Mucosa of descending colon (tissue), 3 donors: Measurements from ENCODE around the gene ERC1. TPM values are rescaled to one million over a fixed set of nuclear protein-coding genes. Genes with fewer than 3 reads are reported as not detected.

Experiments
- ATAC-seq: fragments of 200-7000 bp; cut with Tn5 transposase; one replicate; pipeline ENCODE4 v1.9.1; 2020; ENCODE audit warnings: mild to moderate bottlenecking, moderate library complexity
- DNase-seq, 3 donors: peaks; one replicate each; pipeline ENCODE4 v3.0.0-alpha.2; 2020
- H3K36me3 ChIP-seq: fragments of 200-600 bp; one replicate; pipeline ENCODE4 v1.8.0; 2021; ENCODE audit warnings: low read depth, mild to moderate bottlenecking
- H3K4me1 ChIP-seq: fragments of 200-600 bp; one replicate; pipeline ENCODE4 v1.8.0; 2021; ENCODE audit warnings: low read depth, mild to moderate bottlenecking
- H3K4me3 ChIP-seq: fragments of 200-600 bp; one replicate; pipeline ENCODE4 v1.8.0; 2021; ENCODE audit warnings: mild to moderate bottlenecking
- H3K9me3 ChIP-seq: fragments of 200-600 bp; one replicate; pipeline ENCODE4 v1.8.0; 2021; ENCODE audit warnings: mild to moderate bottlenecking
- CTCF ChIP-seq: fragments of 200-600 bp; IDR thresholded peaks from one replicate; pipeline ENCODE4 v1.8.0; 2022; ENCODE audit warnings: antibody characterized with exemption, mild to moderate bottlenecking
- intact Hi-C, 2 donors: fragments of 100-400 bp; cut with DNase I in 1 of 2; cut with micrococcal nuclease in 1 of 2; formaldehyde crosslinking; loops; one replicate each; pipeline versions ENCODE4 v1.11.0 to v1.11.1; 2022; cut with DNase I, micrococcal nuclease
- total RNA-seq, 3 donors: library from RNA; stranded (reverse); fragmentation: NEBNext Ultra II Directional in 2 of 3; extraction: Animal tissue kit (Norgen Biotek cat#: 25700) in 2 of 3; gene quantifications; one replicate each; pipeline versions ENCODE4 v1.2.1 to v1.2.4, GENCODE V29; 2021 to 2023
- donor health status: DM: no; HTN: no; CAD: no; lungs with moderate emphysema.
- donor health status: DM: no; HTN: no; CAD: no.
- donor health status: DM: no; HTN: yes; CAD: no.

The ERC1 gene
- total RNA-seq, 3 donors from 2014 or later: 42.6 to 76.3 (median 49.6) TPM

GRCh38 chr12:1001507-1001906 lies 10.5 kb downstream of the ERC1 start:
- Histone ChIP-seq H3K4me1 (no peaks in the 10 kb centered on the region), H3K36me3 (no peaks in the 10 kb centered on the region), H3K4me3 (no peak overlapping the region), H3K9me3 (no peaks in the 10 kb centered on the region)
- intact Hi-C loops: no loop called here
- ATAC-seq: no peak
- TF ChIP-seq CTCF: no peak
- DNase-seq: no peak

GRCh38 chr12:1003600-1004271 lies 12.7 kb downstream of the ERC1 start:
- TF ChIP-seq CTCF: no peak
- Histone ChIP-seq H3K9me3 (no peaks in the 10 kb centered on the region), H3K36me3 (no peaks in the 10 kb centered on the region), H3K4me1 (no peaks in the 10 kb centered on the region), H3K4me3 (no peak overlapping the region)
- no peak for DNase-seq
- no peak for ATAC-seq
- intact Hi-C loops: no loop called here

GRCh38 chr12:1006255-1006654 lies 15.2 kb downstream of the ERC1 start:
- H3K4me3 ChIP-seq: no peak overlapping the region
- H3K9me3 ChIP-seq: no peaks in the 10 kb centered on the region
- ATAC-seq: no peak

GRCh38 chr12:1007276-1007675 lies 16.3 kb downstream of the ERC1 start:
- no peak for ATAC-seq
- intact Hi-C loops: no loop called here
- DNase-seq: no peak
- Histone ChIP-seq H3K9me3 (no peaks in the 10 kb centered on the region), H3K4me1 (no peaks in the 10 kb centered on the region), H3K36me3 (no peaks in the 10 kb centered on the region), H3K4me3 (no peak overlapping the region)
- TF ChIP-seq CTCF: no peak

More at GRCh38 chr12:1006255-1006654, 15.2 kb downstream of the ERC1 start:
- intact Hi-C loops: no loop called here
- H3K4me1 ChIP-seq: no peaks in the 10 kb centered on the region
- no peaks in the 10 kb centered on the region for H3K36me3 ChIP-seq
- no peak for TF ChIP-seq CTCF
- DNase-seq: no peak

GRCh38 chr12:1007994-1008393 lies 17.0 kb downstream of the ERC1 start:
- DNase-seq (no peak), ATAC-seq (no peak)
- Histone ChIP-seq H3K9me3 (no peaks in the 10 kb centered on the region), H3K36me3 (no peaks in the 10 kb centered on the region), H3K4me1 (no peaks in the 10 kb centered on the region), H3K4me3 (no peak overlapping the region)
- intact Hi-C loops: no loop called here
- TF ChIP-seq CTCF: no peak

- no peaks in the 10 kb centered on the region for H3K9me3 ChIP-seq
- ATAC-seq (no peak), DNase-seq (no peak)
- no peak overlapping the region for H3K4me3 ChIP-seq
- H3K36me3 ChIP-seq: no peaks in the 10 kb centered on the region
- H3K4me1 ChIP-seq: no peaks in the 10 kb centered on the region
- intact Hi-C loops: no loop called here
- TF ChIP-seq CTCF: no peak
Measured at GRCh38 chr12:1011091-1011490, 20.1 kb downstream of the ERC1 start.
